HG03565 (cell line): ENCODE measurements around the gene HYDIN.

Source experiments
- ATAC-seq: cut with Tn5 transposase; IDR thresholded peaks from one replicate; pipeline ENCODE4 v1.9.1; 2021; ENCODE audit warnings: mild to moderate bottlenecking, moderate library complexity; ENCODE audit not compliant: unreplicated experiment

The HYDIN gene

DNA sequence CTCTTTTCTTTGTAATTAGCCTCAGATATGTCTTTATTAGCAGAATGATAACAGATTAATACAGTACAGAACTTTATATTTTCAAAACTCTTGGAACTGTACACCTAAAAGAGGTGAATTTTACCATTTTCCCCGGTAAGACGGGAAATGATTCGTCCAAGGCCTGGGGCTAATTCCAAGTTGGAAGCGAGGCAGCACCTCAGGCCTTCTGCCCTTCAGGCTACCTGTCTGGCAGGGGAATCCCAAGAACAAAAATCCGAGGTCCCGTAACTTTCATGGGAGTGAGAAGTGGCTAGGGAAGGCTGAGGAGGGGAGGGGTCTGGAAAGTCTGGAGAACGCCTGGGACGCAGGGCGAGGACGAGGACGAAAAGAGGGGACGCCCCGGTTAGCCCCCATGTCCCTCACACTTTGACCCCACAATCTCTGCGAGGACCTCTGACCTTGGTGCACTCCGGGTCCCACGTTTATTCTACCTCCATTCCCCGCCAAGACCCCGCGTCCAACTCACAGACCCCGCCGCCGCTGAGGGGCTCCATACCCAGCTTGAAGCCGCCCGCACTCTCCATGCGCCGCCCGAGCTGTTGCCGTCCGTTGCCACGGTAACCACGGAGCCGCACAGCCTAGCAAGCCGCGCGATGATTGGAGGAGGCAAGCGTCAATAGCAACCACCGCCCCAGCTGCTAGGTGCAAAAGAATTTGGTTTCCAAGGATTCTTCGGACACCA, at the start of gene HYDIN:
TSS of gene HYDIN (minus strand) at position 601 of the 724 bp plus-strand sequence. CDS start 43,827 bp downstream, outside the sequence.
- ATAC-seq = no peak

DNA sequence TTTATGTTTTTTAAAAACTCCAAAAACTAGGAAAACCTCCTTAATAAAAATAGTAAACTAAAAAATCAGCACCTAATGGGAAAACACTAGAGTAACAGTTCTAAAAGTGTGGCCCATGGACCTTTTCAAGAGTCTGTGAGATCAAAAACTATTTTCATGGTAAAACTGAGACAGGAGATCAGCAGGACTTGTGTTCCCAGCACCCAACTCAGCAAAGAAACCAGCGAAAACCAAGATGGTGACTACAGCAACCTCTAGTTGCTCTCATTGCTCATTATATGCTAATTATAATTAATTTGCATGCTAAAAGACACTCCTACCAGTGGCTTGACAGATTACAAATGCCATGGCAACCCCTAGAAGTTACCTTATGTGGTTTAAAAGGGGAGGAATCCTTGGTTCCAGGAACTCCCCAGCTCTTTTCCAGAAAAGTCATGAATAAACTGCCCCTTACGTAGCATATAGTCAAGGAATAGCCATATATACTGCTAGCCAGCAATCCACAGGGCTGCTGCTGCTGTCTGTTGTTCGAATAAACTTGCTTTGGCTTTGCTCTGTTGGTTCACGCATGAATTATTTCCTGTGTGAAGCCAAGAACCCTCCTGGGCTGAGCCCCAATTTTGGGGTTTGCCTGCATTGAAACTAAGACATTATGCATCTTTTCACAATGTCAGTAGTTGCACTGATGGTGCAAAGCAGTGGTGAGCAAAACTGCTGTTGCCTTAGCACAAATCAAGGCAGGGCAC, 46.2 kb upstream of the HYDIN start:
- ATAC-seq = no peak

DNA sequence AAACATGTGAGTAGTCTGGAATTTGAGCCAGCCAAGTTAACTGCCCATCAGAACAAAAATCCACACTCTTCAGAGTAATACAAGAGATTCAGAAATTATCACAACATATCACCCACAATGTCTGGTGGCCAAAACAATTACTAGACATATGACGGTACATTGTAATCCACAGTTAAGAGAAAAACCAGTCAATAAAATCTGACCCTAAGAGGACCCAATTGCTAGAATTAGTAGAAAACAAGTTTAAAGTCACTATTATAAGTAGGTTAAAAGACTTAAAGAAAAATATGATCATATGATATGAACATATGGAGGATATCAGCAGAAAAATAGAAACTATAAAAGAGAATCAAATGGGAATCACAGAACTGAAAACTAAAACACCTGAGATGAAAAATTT, 42.9 kb upstream of the HYDIN start:
- ATAC-seq = no peak

DNA sequence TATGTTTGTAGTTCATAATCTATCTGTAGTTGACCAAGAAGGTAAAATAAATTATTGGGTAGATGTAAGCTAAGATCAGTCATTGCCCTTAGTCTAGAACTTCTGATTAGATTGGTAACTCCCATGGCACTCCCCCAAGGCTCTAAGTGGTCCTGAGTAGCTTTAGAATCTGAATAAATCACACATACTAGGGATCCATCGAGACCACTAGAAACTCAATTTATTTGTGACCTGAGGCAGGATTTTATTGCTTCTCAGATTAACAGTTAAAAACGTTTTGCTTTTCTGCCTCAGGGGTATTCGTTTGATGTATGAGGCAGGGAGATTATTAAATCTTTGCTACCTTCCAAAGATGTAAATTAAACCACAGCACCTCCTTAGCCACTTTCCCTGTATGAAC, 33.8 kb upstream of the HYDIN start:
- no peak for ATAC-seq

DNA sequence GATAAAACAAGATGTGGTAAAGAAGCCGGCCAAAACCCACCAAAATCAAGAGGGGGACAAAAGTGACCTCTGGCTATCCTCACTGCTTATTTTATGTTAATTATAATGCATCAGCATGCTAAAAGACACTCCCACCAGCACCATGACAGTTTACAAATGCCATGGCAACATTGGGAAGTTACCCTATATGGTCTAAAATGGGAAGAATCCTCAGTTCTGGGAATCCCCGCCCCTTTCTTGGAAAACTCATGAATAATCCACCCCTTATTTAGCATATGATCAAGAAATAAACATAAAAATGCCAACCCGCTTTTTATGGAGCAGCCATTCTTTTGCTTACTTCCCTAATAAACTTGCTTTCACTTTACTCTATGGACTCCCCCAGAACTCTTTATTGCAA, 33.1 kb upstream of the HYDIN start:
- ATAC-seq = no peak

DNA sequence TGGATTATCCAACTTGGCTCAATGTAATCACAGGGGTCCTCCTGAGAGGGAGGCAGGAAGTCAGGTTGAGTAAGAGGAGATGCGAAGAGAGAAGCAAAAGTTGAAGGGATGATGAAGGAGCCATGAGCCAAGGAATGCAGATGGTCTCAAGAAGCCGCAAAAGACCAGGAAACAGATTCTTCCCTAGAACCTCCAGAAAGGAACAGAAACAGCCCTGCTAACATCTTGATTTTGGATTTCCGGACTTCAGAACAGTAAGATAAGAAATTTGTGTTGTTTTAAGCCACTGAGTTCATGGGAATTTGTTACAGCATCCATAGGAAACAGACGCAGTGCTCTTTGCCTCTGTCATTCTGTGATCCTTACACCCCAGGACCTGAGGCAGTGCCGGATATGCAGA, 31.9 kb upstream of the HYDIN start:
- no peak for ATAC-seq

DNA sequence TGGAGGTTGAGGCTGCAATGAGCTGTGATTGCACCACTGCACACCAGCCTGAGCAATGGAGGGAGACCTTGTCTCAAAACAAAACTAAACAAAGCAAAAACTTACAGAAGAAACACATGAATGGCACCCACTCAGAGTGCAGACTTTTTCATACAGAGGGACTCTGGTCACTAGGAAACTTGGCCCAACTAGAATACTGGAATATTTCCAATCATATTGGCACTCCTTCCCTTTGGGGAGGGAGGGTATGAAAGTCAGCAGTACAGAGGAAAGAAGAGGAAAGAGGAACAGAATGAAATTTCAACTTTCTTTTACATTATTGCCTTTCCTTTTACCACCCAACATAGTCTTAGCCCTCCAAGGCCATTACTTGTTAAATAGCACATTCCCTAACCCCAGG, 30.5 kb upstream of the HYDIN start:
- no peak for ATAC-seq

DNA sequence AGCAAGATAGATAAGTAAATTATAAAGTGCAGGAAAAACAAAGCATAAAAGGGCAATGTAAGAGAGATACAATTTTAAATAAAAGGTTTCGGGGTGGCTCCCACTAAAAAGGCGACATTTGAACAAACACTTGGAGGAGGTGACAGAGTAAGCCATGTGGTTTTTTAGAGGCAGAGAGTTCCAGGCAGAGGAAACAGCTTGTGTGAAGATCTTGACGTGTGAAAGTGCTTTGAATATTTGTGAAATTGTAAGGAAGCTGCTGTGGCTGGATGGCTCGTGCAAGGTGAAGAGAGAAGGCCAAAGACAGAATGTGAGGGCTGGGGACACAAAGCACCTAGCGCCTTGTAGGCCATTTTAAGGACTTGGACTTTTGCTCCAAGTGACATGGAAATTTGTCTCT, 28.6 kb upstream of the HYDIN start:
- no peak for ATAC-seq

DNA sequence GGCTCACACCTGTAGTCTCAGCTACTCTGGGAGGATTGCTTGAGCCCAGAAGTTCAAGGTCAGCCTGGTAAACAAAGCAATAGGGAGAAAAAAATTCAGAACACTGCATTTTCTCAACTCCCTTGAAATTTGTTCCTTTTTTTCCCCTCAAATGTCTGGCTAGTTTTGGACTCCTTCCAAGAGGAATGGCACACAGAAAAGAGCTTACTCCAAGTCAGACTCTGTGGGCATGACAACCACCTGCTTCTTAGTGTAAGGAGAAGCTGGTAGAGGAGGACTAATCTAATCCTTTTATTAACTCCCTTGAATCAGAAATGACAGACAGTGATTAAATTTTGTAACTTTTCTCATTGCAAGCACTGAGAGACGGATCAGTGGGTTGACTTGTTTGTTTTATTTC, 27.9 kb upstream of the HYDIN start:
- no peak for ATAC-seq

DNA sequence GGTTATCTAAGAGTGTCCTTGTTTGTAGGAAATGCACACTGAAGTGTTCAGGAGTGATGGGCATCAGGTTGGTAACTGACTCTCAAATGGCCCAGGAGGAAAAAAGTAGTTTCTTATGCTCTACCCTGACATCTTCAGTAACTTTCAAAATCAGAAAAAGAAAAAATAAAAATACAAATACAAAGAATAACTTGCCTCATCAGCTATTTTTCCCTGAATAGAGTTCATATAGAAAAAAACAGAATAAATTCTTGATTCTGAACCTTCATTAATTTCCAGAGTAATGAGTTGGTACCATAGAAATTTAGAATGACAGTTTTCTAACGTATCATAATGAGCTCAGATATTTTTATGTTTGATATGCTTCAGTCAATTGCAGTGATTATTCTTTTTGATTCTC, 27.2 kb upstream of the HYDIN start:
- ATAC-seq = no peak

DNA sequence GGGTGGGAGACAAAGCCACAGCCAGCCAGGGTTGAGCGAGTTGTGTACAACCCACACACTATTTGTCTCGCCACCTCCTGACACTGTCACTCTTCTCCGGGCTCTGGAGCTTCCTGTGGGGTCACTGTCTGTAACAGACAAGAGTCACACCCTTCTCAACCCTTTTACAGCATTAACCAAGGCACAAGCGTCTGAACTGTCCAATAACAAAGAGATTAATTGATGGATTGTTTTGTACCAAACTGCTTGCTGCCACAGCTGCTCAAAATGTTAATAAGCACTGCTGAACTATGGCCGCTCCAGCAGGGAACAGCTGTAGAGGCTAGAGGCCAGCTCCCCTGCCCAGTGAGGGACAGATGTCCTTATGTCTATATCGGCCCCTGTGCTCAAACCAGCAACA, 25.2 kb upstream of the HYDIN start:
- no peak for ATAC-seq

DNA sequence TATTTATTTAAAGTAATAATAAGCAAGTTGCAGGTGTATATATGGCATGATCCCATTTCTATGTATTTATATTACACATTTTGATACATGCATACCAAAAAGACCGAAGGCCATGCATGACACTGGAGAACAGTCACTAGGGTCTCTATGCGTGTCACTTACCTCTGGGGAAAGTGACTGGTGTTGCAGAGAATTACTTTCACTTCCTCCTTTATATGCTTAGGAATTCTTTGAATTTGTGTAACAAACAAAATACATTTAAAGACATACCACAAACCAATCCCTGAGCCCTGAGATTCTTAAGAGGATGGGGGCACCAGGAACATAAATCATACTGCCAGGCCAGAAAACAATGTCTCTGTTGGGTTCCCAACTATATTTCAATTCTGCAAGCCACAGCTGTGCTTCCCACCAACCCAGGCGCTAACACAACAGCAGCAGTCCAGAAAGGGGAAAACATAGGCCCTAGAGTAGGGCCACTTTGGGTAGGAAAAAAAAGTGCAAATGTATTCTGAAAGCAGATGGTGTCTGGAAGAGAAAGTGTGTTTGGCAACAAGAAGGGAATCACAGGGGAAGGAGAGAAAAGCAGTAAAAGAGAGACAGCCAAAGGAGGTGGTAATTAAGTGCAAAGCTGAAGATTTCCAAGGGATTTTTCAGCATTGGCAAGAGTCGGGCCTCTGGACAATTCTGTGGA, 24.5 kb upstream of the HYDIN start:
- ATAC-seq = no peak

DNA sequence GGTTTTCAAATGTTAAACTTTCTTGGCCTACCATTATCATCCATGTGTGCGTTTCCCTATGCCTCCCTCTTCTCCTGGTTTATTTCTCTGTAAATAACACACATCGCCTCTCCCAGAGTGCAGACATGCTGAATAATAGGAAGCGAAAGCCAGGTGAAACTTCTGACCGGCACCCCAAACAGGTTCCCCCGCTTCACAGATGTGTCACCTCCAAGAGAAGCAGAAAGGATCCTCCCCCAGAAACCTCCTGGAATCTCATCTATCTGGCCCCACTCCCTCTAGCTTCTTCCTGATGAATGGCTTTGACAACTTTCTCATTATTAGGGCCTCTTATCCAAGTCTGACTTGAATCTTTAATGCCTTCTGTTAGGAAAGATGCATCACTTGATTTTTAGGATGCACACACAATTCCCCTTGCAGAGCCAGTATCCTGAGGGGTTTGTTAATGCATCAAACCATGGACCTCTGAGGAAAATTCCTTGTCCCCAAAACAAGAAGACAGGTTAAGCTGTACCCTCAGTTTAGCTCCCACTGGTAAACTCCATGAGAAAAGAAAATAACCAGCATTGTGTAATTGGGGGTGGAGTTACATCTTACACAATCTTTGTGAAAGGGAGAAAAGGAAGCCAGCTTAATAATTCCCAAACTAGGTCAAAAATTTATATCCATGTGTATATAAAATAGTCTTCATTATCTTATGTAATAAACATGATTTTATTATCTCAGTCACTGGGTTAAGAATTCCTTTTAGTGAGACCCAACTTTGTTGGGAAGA, 20.1 kb upstream of the HYDIN start:
- no peak for ATAC-seq

DNA sequence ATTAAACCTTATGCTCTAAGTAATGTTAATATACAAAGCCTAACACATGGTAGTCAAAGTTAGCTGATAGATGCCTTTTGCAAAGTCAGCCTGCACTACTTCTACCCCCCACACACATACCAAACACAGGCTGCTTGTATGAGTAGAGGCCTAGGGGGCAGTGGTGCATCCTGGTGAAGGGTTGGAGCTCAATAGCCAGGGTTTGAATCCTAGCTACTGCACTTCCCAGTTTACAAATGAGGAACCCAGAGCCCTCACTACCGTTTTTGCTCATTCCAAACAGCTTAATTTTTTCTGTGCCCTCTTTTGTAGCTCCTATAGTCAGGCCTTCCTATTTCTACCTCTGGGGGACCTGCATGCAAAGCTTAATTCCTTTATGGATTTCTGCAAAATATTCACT, 18.9 kb upstream of the HYDIN start:
- no peak for ATAC-seq

DNA sequence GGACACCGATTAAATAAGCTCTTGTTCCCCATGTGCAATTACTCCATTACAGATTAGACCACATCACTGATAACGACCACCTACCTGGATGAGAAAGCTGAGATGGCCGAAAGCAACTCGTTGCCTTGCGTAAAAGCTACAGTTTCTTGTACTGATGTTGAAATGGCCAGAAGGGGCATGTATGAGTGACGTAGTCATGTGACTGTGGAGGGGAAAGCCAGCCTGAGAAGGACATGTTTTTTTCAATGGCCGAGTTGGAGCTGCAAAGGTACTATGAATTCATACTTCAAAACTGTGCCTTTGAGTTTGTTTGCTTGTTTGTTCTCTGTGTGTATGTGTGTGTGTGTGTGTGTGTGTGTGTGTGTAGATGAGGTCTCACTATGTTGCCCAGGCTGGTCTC, 17.0 kb upstream of the HYDIN start:
- no peak for ATAC-seq

DNA sequence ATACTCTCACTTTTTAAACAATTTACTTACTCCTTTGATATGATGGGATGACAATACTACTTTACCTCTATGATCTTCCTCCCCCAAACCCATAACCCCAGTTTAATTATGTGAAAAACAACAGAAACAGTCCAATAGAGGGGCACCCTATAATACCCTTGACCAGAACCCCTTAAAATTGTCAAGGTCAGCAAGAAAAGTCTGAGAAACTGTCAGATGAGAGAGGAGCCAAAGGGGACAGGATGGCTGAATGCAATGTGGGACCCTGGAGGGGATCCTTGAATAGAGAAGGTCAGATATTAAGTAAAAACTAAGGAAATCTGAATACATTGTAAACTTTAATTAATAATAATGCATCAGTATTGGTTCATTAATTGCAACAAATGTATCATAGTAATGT, 15.8 kb upstream of the HYDIN start:
- ATAC-seq = no peak

DNA sequence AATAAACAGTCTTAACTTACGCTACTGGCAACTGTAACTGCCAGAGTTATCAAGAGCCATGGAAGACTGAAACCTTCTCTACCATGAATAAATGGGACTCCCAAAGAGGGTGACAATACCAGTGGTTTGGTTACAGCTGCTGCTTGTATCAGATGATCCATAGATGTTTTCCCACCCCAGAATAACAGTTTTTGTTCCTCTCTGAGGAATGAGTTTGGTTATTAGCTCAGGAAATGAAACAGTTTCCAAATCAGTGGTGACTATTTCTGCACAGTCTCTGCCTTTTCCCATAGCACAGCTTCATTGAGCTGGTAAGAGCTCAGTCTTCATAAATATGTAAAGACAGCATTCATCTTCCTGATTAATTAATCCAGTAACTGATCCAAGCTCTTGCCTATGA, 14.0 kb upstream of the HYDIN start:
- ATAC-seq = no peak

DNA sequence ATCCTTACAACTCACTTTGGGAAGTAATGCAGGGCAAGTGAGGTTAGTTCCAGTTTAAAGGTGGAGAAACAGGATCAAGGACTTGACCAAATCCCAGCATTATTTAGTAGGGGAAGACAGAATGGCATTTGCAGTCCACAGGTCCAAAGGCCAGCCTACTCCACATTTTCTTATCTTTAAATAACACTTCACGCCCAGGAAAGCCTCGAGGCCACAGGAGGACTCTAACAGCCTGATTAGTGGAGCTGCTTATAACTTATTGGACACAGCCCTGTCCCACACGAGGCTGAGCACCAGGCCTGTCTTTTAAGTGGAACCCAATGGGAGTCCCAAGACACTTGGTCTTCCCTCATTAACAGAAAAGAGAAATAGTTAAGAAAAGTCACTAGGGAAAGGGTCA, 12.1 kb upstream of the HYDIN start:
- ATAC-seq = no peak

DNA sequence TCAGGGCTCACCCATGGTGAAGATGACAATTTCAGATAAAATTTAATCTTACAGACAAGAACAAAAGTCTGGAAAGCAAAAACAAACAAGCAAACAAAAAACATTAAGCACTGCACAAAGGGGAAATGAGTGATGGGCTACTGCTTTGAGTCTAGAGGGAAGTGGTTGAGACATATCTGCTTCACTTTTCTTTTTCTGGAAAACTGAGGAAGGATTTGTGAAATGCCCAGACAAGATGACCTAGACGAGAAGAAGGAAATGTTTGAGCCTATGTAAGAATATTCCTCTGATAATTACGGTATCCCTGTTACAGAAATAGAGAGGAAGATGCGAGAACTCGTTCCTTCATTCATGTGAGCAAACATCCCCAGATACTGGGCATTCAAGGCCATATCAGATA, 11.5 kb upstream of the HYDIN start:
- no peak for ATAC-seq

DNA sequence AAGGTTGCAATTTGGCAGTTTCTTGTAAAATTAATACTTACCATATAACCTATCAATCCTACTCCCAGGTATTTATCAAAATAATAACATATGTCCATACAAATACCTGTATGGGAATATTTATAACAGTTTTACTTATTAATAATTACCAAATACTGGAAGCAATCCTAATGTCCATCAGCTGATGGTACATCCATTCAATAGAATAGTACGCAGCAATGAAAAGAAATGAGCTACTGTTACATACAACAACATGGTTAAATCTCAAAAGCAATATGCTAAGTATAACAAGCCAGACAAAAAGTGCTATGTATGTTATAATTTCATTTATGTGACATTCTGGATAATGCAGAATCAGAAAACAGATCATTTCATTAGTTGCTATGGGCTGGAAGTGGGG, 1.2 kb downstream of the HYDIN start:
- ATAC-seq = no peak
